Measurements from ENCODE around the gene ZNF726.
A peak's percentile ranks its signal among the peaks of the same experiment; 100 is the strongest.

ZNF726 gene

DNA sequence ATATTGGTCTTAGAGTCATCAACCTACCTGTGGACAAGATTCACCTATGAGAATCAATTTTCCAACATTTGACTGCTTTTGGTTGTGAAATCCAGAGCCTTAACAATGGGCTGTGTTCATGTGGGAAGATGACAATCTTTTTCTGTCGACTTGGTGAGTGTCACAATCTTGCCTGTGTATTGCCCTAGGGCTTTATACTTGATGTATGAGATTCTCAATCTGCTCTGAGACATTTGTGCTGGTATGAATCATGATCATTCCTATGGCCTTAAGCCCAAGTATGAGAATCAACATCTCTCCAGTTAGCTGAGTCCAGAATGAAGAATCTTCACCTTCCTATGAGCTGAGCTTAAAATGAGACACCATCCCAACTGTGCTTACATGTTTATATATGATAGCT is 68.7 kb downstream of the ZNF726 start:
- DNase-seq (ENCODE audit: low read depth), result peak; percentile 72

More for the DNA sequence above, 68.7 kb downstream of the ZNF726 start:
- H3K4me3 ChIP-seq (ENCODE audit: low read length), result no peak overlapping the region
- TF ChIP-seq, protein P1, sequence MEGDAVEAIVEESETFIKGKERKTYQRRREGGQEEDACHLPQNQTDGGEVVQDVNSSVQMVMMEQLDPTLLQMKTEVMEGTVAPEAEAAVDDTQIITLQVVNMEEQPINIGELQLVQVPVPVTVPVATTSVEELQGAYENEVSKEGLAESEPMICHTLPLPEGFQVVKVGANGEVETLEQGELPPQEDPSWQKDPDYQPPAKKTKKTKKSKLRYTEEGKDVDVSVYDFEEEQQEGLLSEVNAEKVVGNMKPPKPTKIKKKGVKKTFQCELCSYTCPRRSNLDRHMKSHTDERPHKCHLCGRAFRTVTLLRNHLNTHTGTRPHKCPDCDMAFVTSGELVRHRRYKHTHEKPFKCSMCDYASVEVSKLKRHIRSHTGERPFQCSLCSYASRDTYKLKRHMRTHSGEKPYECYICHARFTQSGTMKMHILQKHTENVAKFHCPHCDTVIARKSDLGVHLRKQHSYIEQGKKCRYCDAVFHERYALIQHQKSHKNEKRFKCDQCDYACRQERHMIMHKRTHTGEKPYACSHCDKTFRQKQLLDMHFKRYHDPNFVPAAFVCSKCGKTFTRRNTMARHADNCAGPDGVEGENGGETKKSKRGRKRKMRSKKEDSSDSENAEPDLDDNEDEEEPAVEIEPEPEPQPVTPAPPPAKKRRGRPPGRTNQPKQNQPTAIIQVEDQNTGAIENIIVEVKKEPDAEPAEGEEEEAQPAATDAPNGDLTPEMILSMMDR (IDR thresholded peaks at IDR 0.05; ENCODE audit: insufficient read depth, low read depth, low read length, missing control alignments), result no peak
